Keratinocyte (primary cell): ENCODE measurements around the gene RMDN3. TPM values are rescaled to one million over a fixed set of nuclear protein-coding genes. Genes with fewer than 3 reads are reported as not detected.

Experiments
- DNase-seq: peaks from one replicate; pipeline ENCODE4 v3.0.0-alpha.2; 2011; ENCODE audit warnings: low read depth, missing footprints, low spot score
- FAIRE-seq: peaks from 2 replicates; lab custom pipeline; 2011; peaks lifted over from hg19 to GRCh38; lab: Jason Lieb, UNC
- H2AFZ ChIP-seq: 2 replicates; pipeline ENCODE4 v1.6.0; 2012; ENCODE audit warnings: low read length, control low read depth, inconsistent platforms; ENCODE audit not compliant: control insufficient read depth
- H3K27ac ChIP-seq: 2 replicates; pipeline ENCODE4 v1.5.1; 2011; ENCODE audit warnings: low read length; ENCODE audit not compliant: control insufficient read depth, insufficient read depth
- H3K27me3 ChIP-seq: 3 replicates; pipeline ENCODE4 v1.6.0; 2011; ENCODE audit warnings: low read length; ENCODE audit not compliant: control insufficient read depth, insufficient read depth; ENCODE audit errors: extremely low read depth
- H3K36me3 ChIP-seq, 2 experiments: 2 replicates in 1 of 2; 3 replicates in 1 of 2; pipeline ENCODE4 v1.5.1; 2011; ENCODE audit warnings: low read length in 2 of 2, mild to moderate bottlenecking in 1 of 2; ENCODE audit not compliant: control insufficient read depth in 2 of 2, insufficient read depth in 2 of 2; ENCODE audit errors: extremely low read depth in 1 of 2
- H3K4me1 ChIP-seq: 3 replicates; pipeline ENCODE4 v1.5.1; 2011; ENCODE audit warnings: low read length; ENCODE audit not compliant: control insufficient read depth, insufficient read depth; ENCODE audit errors: extremely low read depth
- H3K4me2 ChIP-seq: 3 replicates; pipeline ENCODE4 v1.6.0; 2011; ENCODE audit warnings: low read depth, low read length; ENCODE audit not compliant: control insufficient read depth, insufficient read depth; ENCODE audit errors: extremely low read depth
- H3K4me3 ChIP-seq, 3 experiments: fragments of 200-600 bp in 1 of 3; sonication (generic) in 1 of 3; 2 replicates in 2 of 3; 3 replicates in 1 of 3; pipeline ENCODE4 v1.5.1; 2011 to 2016; ENCODE audit warnings: low read length in 3 of 3, mild to moderate bottlenecking in 3 of 3, control low read depth in 2 of 3, inconsistent platforms in 1 of 3, low read depth in 1 of 3, mixed read lengths in 1 of 3, mixed run types in 1 of 3, moderate library complexity in 1 of 3; ENCODE audit not compliant: control insufficient read depth in 2 of 3, insufficient read depth in 2 of 3; ENCODE audit errors: extremely low read depth in 1 of 3
- H3K79me2 ChIP-seq: 2 replicates; pipeline ENCODE4 v1.6.0; 2012; ENCODE audit warnings: low read length; ENCODE audit not compliant: control insufficient read depth, insufficient read depth
- H3K9ac ChIP-seq: 3 replicates; pipeline ENCODE4 v1.6.0; 2011; ENCODE audit warnings: low read length; ENCODE audit not compliant: control insufficient read depth, insufficient read depth; ENCODE audit errors: extremely low read depth
- H3K9me1 ChIP-seq: 3 replicates; pipeline ENCODE4 v1.6.0; 2011; ENCODE audit warnings: low read length; ENCODE audit not compliant: control insufficient read depth, insufficient read depth; ENCODE audit errors: extremely low read depth
- H3K9me3 ChIP-seq: 2 replicates; pipeline ENCODE4 v1.5.1; 2012; ENCODE audit warnings: low read depth, low read length; ENCODE audit not compliant: control insufficient read depth
- H4K20me1 ChIP-seq: 3 replicates; pipeline ENCODE4 v1.6.0; 2011; ENCODE audit warnings: low read length; ENCODE audit not compliant: control insufficient read depth, insufficient read depth; ENCODE audit errors: extremely low read depth
- CTCF ChIP-seq, 3 experiments: IDR thresholded peaks in 1 of 3; conservative IDR thresholded peaks in 1 of 3; optimal IDR thresholded peaks in 1 of 3; 2 replicates in 2 of 3; 3 replicates in 1 of 3; pipeline versions ENCODE3 to v1.5.1; 2011; ENCODE audit warnings: low read length in 3 of 3, mild to moderate bottlenecking in 3 of 3, moderate library complexity in 2 of 3, control low read depth in 1 of 3, inconsistent platforms in 1 of 3; ENCODE audit not compliant: insufficient read depth in 2 of 3; ENCODE audit errors: extremely low read depth in 1 of 3
- EZH2 ChIP-seq: IDR thresholded peaks from one replicate; pipeline ENCODE4 v1.6.1; 2012; ENCODE audit warnings: inconsistent platforms, mild to moderate bottlenecking, low read length, moderate library complexity
- dilution Hi-C: fragments of 300-500 bp; cut with MboI; formaldehyde crosslinking; loops from one replicate; pipeline ENCODE4 v1.7.0; 2020; ENCODE audit warnings: low sequenced_read_pairs; ENCODE audit not compliant: extremely low pct_ligation_motif_present
- polyA plus RNA-seq, 5 experiments: library from polyadenylated mRNA; depleted of rRNA in 3 of 5; stranded (reverse) in 3 of 5; stranded (forward) in 1 of 5; unstranded in 1 of 5; fragments of >200 nt; gene quantifications; 1 replicate in 1 of 5; 2 replicates in 3 of 5; 3 replicates in 1 of 5; pipeline versions ENCODE4 v1.2.1 to v1.2.3, GENCODE V29; 2011 to 2012; ENCODE audit warnings: missing spikeins in 2 of 5, low read depth in 1 of 5, low replicate concordance in 1 of 5

Gene RMDN3
- polyA plus RNA-seq, 1 donor (not counting 4 experiments of a cell fraction or from before 2014, with no cell fraction given): 23.0 TPM

GRCh38 chr15:40766194-40766815 is 11.3 kb upstream of the RMDN3 start:
- H3K27ac ChIP-seq: peak overlapping the region; percentile 32
- dilution Hi-C loops: no loop called here
- no peak for DNase-seq
- no peak overlapping the region for H2AFZ ChIP-seq
- H3K9me1 ChIP-seq: peaks cover 2% of the 10 kb centered on the region
- peak overlapping the region in 1 of 3 experiments; percentile 30 for H3K4me3 ChIP-seq
- no peak for TF ChIP-seq CTCF (optimal IDR thresholded peaks at IDR 0.05 in 1 of 3, IDR thresholded peaks at IDR 0.05 in 1 of 3, conservative IDR thresholded peaks at IDR 0.05 in 1 of 3; ENCODE audit: extremely low read depth in 1 of 3, insufficient read depth in 2 of 3, low read length in 3 of 3)
- TF ChIP-seq EZH2: no peak
- no peak for FAIRE-seq
- no peaks in the 10 kb centered on the region for H3K79me2 ChIP-seq
- H3K4me2 ChIP-seq: peak overlapping the region; percentile 52
- peaks cover 74% of the 10 kb centered on the region for H3K4me1 ChIP-seq
- H4K20me1 ChIP-seq: no peaks in the 10 kb centered on the region
- no peaks in the 10 kb centered on the region for H3K27me3 ChIP-seq
- no peaks in the 10 kb centered on the region for H3K9me3 ChIP-seq
- peaks cover 4% of the 10 kb centered on the region in 2 experiments for H3K36me3 ChIP-seq
- H3K9ac ChIP-seq: peak overlapping the region; percentile 39

DNA sequence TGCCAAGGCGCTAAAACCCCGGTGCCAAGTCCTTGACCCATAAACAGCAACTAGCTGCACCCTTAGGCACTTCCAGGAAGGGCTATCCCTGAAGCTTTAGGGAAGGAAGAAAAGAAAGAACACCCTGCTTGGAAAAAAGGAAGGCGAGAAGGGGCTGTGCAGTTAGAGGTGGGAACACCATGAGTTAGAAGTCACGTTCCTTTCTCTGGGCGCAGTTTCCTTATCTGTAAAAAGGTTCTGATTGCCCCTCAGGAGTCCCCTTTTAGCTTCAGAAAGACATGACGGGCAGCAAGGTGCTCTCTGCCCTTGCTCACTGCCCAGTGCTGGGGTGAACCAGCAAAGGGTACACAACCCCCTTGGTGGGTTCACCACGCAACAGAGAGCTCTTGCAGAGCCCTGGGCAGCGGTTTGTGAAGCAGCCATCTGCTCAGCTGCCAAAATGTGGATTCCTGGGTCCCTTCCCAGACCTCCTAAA is 9.6 kb upstream of the RMDN3 start:
- no peak for TF ChIP-seq EZH2
- TF ChIP-seq CTCF (optimal IDR thresholded peaks at IDR 0.05 in 1 of 3, IDR thresholded peaks at IDR 0.05 in 1 of 3, conservative IDR thresholded peaks at IDR 0.05 in 1 of 3; ENCODE audit: extremely low read depth in 1 of 3, insufficient read depth in 2 of 3, low read length in 3 of 3): no peak
- Histone ChIP-seq H4K20me1 (no peaks in the 10 kb centered on the region), H3K27ac (peak overlapping the region; percentile 4), H3K27me3 (no peaks in the 10 kb centered on the region), H3K4me1 (peaks cover 62% of the 10 kb centered on the region), H3K4me2 (peak overlapping the region; percentile 86), H2AFZ (no peak overlapping the region), H3K9me1 (peaks cover 2% of the 10 kb centered on the region), H3K9ac (peak overlapping the region; percentile 10), H3K4me3 (peak overlapping the region in 1 of 3 experiments; percentile 61), H3K36me3 (peaks cover 0 to 2% of the 10 kb centered on the region in 2 experiments), H3K9me3 (no peaks in the 10 kb centered on the region), H3K79me2 (no peaks in the 10 kb centered on the region)
- dilution Hi-C loops: no loop called here
- DNase-seq (no peak), FAIRE-seq (no peak)
